Fibroblast of mammary gland (primary cell): ENCODE measurements around the gene HIVEP2.

Source experiments
- DNase-seq: peaks from one replicate; pipeline ENCODE4 v3.0.0-alpha.2; 2010; ENCODE audit warnings: low read depth
- H3K4me3 ChIP-seq: 2 replicates; pipeline ENCODE4 v1.5.1; 2011; ENCODE audit warnings: low read depth, mild to moderate bottlenecking, low read length, moderate library complexity; ENCODE audit not compliant: control insufficient read depth
- TF ChIP-seq, protein P1 (sequence below): conservative IDR thresholded peaks from 2 replicates; pipeline ENCODE4 v1.5.1; 2011; ENCODE audit warnings: low read depth, low read length, inconsistent platforms; ENCODE audit not compliant: control insufficient read depth, insufficient read depth

Gene HIVEP2

DNA sequence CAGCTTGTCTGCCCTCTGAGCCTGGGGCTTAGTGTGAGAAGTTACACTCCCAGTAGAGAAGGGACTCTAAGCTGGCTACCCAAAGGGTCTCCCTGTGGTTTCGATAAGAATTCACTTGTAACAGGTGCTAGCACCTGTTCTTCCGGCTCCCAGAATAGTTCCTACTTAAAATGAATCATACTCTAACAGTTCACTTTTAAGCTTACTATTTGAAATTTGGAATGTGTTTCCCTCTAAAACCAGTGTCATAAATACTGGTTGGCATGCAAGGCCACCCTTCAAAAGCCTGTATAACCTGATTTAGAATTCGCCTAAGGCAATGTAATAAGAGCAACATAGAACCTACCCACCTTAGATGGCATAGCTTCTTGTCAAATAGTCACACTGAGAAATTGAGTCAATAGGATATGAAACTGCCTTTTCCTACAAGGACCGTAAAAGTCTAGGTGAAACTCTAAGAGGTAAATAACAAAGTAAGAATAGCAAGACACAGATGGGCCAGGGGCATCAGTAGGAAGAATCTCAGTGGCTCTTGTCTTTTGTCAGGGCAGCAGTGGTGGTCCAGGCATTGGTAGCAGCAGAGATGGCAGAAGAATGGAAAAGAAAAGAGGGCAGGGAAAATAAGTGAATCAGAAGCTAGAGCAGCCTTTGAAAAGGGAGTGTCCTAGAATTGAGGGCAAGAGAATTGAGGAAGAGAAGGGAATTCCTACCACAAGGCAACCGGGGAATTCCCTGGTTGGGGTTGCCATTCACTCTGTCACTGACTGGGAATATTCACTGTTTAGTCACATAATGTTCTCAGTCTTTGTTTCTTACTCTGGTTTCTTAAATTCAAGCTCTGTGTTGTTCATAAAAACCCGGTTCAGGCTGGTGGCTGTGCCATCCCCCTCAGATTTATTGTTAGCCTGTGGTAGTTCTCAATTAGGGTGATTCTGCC is 91.5 kb downstream of the HIVEP2 start:
- TF ChIP-seq, protein P1, sequence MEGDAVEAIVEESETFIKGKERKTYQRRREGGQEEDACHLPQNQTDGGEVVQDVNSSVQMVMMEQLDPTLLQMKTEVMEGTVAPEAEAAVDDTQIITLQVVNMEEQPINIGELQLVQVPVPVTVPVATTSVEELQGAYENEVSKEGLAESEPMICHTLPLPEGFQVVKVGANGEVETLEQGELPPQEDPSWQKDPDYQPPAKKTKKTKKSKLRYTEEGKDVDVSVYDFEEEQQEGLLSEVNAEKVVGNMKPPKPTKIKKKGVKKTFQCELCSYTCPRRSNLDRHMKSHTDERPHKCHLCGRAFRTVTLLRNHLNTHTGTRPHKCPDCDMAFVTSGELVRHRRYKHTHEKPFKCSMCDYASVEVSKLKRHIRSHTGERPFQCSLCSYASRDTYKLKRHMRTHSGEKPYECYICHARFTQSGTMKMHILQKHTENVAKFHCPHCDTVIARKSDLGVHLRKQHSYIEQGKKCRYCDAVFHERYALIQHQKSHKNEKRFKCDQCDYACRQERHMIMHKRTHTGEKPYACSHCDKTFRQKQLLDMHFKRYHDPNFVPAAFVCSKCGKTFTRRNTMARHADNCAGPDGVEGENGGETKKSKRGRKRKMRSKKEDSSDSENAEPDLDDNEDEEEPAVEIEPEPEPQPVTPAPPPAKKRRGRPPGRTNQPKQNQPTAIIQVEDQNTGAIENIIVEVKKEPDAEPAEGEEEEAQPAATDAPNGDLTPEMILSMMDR = no peak
- peak; percentile 40 for DNase-seq
- no peak overlapping the region for H3K4me3 ChIP-seq

- TF ChIP-seq, protein P1 = no peak
- no peak overlapping the region for H3K4me3 ChIP-seq
- peak; percentile 41 for DNase-seq
Measured at GRCh38 chr6:142851601-142852000, 93.4 kb downstream of the HIVEP2 start.

GRCh38 chr6:142850679-142851423 is 94.1 kb downstream of the HIVEP2 start:
- no peak overlapping the region for H3K4me3 ChIP-seq
- TF ChIP-seq, protein P1 = no peak
- peak; percentile 74 for DNase-seq

DNA sequence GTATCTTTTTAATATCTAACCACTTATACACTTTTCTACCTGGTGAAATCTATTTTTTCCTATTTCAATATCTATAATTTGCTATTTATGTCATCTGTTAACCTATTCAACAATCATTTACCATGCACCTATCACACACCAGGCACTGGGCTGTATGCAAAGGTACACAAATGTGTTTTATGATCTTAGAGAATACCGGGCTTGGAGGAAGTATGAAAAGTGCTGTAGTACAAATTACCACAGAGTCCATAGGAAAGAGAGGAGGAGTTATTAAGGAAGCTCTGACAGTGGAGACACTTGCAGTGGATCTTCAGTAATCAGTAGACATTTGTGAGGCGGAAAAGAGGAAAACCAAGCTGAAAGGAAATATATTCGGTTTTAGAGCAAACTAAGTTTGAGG is 96.0 kb downstream of the HIVEP2 start:
- TF ChIP-seq, protein P1 = no peak
- no peak overlapping the region for H3K4me3 ChIP-seq
- no peak for DNase-seq

DNA sequence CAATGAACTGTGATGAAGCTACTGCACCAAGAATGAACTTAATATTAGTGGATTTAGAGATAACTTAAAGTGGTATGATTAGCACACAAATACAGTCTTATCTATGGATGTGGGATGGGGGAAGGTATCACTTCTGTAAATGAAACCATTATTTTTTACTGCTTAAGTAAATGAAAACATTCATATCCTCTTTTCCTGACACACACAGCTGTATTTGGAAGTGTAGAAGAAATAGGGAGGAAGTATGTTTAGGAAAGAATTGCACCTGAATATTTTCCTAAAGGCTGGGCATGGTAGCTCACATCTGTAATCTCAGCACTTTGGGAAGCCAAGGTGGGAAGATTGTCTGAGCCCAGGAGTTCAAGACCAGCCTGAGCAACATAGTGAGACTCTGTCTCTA is 96.8 kb downstream of the HIVEP2 start:
- TF ChIP-seq, protein P1 = no peak
- DNase-seq = no peak
- no peak overlapping the region for H3K4me3 ChIP-seq

GRCh38 chr6:142846883-142847287 is 98.1 kb downstream of the HIVEP2 start:
- DNase-seq = peak; percentile 92
- H3K4me3 ChIP-seq = no peak overlapping the region
- TF ChIP-seq, protein P1 = no peak
